Measurements from ENCODE around the gene GTF2H2.
"Not testable (repeated sequence)": the region's sequence is repeated elsewhere in the genome, so short reads cannot be mapped to it uniquely, and the experiment has no call there.

- not testable (repeated sequence) for TF ChIP-seq CTCF (IDR thresholded peaks at IDR 0.05); REST (IDR thresholded peaks at IDR 0.05; ENCODE audit: insufficient read depth in 1 of 2, low read depth in 2 of 2, low read length in 1 of 2); SIN3A (IDR thresholded peaks at IDR 0.05; ENCODE audit: borderline replicate concordance, insufficient read depth, low read depth, low read length); POLR2AphosphoS5 (IDR thresholded peaks at IDR 0.05; ENCODE audit: low read depth, low read length); TCF7L2 (IDR thresholded peaks at IDR 0.05; ENCODE audit: low read depth, low read length)
These were observed 60.5 kb downstream of the GTF2H2 start for GRCh38 chr5:71006983-71007382.
